Astrocyte (in vitro differentiated cells and primary cell): ENCODE results near the gene KRT36. TPM values are rescaled to one million over a fixed set of nuclear protein-coding genes. Genes with fewer than 3 reads are reported as not detected.

Source experiments
- DNase-seq: peaks from one replicate; pipeline ENCODE4 v3.0.0-alpha.2; 2010; ENCODE audit warnings: low read depth
- FAIRE-seq: peaks from 2 replicates; lab custom pipeline; 2011; peaks lifted over from hg19 to GRCh38; lab: Jason Lieb, UNC
- H2AFZ ChIP-seq: 2 replicates; pipeline ENCODE4 v1.6.0; 2012; ENCODE audit warnings: low read depth, low read length, inconsistent platforms
- H3K27ac ChIP-seq: 2 replicates; pipeline ENCODE4 v1.5.1; 2011; ENCODE audit warnings: low read depth, low read length, inconsistent platforms
- H3K27me3 ChIP-seq: 2 replicates; pipeline ENCODE4 v1.6.0; 2011; ENCODE audit warnings: low read length, inconsistent platforms; ENCODE audit not compliant: insufficient read depth
- H3K36me3 ChIP-seq: 2 replicates; pipeline ENCODE4 v1.5.1; 2011; ENCODE audit warnings: low read length, inconsistent platforms; ENCODE audit not compliant: insufficient read depth
- H3K4me1 ChIP-seq: 2 replicates; pipeline ENCODE4 v1.5.1; 2011; ENCODE audit warnings: low read length, inconsistent platforms; ENCODE audit not compliant: insufficient read depth
- H3K4me2 ChIP-seq: 2 replicates; pipeline ENCODE4 v1.6.0; 2012; ENCODE audit warnings: low read length, inconsistent platforms
- H3K4me3 ChIP-seq: 2 replicates; pipeline ENCODE4 v1.5.1; 2011; ENCODE audit warnings: low read depth, mild to moderate bottlenecking, low read length, inconsistent platforms; ENCODE audit not compliant: insufficient read depth
- H3K79me2 ChIP-seq: 2 replicates; pipeline ENCODE4 v1.6.0; 2012; ENCODE audit warnings: mild to moderate bottlenecking, low read length, inconsistent platforms; ENCODE audit not compliant: insufficient read depth
- H3K9ac ChIP-seq: 2 replicates; pipeline ENCODE4 v1.6.0; 2012; ENCODE audit warnings: mild to moderate bottlenecking, low read length, inconsistent platforms
- H3K9me3 ChIP-seq: 2 replicates; pipeline ENCODE4 v1.5.1; 2012; ENCODE audit warnings: low read depth, mild to moderate bottlenecking, low read length, inconsistent platforms; ENCODE audit not compliant: insufficient read depth
- H4K20me1 ChIP-seq: 2 replicates; pipeline ENCODE4 v1.6.0; 2012; ENCODE audit warnings: low read length, inconsistent platforms; ENCODE audit not compliant: insufficient read depth
- H3K27ac Mint-ChIP-seq: one replicate; pipeline ENCODE4 v1.8.0; 2021; ENCODE audit warnings: mild to moderate bottlenecking, mixed read lengths; ENCODE audit not compliant: unreplicated experiment
- H3K27me3 Mint-ChIP-seq: one replicate; pipeline ENCODE4 v1.8.0; 2021; ENCODE audit warnings: low read depth, mixed read lengths; ENCODE audit not compliant: unreplicated experiment
- H3K36me3 Mint-ChIP-seq: one replicate; pipeline ENCODE4 v1.8.0; 2021; ENCODE audit warnings: low read depth, mixed read lengths; ENCODE audit not compliant: unreplicated experiment
- H3K4me1 Mint-ChIP-seq: one replicate; pipeline ENCODE4 v1.8.0; 2021; ENCODE audit warnings: low read depth, mixed read lengths; ENCODE audit not compliant: unreplicated experiment
- H3K4me3 Mint-ChIP-seq: one replicate; pipeline ENCODE4 v1.8.0; 2021; ENCODE audit warnings: mild to moderate bottlenecking, moderate library complexity, mixed read lengths; ENCODE audit not compliant: unreplicated experiment
- H3K9me3 Mint-ChIP-seq: one replicate; pipeline ENCODE4 v1.8.0; 2021; ENCODE audit warnings: mild to moderate bottlenecking, mixed read lengths; ENCODE audit not compliant: unreplicated experiment
- EZH2 ChIP-seq: IDR thresholded peaks from 2 replicates; pipeline ENCODE4 v1.6.1; 2012; ENCODE audit warnings: mild to moderate bottlenecking, low read length, inconsistent platforms; ENCODE audit not compliant: insufficient read depth
- microRNA-seq: library from miRNA; unstranded; fragments of <30 nt; microRNA quantifications from one replicate; pipeline ENCODE4 v1.2.0, GENCODE V29; 2020
- total RNA-seq: library from RNA; stranded (reverse); gene quantifications from 2 replicates; pipeline ENCODE4 v1.2.1, GENCODE V29; 2021
- TF ChIP-seq, protein P1 (sequence below): IDR thresholded peaks from 2 replicates; pipeline ENCODE4 v1.5.1; 2011; ENCODE audit warnings: low read depth, mild to moderate bottlenecking, inconsistent platforms, low read length, moderate library complexity; ENCODE audit not compliant: insufficient read depth

Gene KRT36
- total RNA-seq, 1 donor from 2014 or later: not detected

DNA sequence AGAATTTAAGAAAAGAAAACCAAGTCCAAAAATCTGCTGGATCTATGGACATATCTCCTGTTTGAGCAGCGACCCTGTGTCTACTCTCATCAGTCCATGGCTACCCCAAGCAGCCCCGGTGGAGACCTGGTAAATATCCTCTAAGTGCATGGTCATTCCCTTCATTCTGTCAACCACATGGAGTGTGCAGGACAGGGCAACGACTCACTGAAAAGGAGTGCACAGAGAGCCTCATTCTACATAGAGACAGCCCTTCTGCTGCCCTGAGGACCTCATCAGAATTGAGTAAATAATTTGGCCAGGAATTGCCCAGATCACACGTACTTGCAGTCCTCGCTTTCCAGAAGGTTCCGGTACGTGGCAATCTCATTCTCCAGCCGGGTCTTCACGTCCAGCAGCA, 51.9 kb downstream of the KRT36 start:
- no peak for FAIRE-seq

DNA sequence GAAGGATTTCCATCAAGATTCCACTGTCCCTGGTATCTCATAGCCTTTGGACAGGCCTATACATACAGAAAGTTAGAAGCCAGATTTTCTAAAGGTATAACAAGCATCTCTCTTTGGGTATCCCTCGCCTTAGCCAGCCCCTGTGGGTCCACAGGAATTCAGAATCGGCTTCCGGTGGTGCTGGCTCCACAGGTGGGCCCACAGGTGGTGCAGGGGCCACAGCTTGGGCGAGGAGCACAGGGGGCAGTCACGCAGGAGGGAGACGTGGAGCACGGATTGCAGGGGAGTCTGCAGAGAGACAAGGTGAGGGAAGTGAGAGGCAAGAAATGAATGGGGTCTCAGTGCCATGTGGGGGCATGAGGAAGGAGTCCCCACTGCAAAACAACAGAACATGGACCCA, 52.5 kb downstream of the KRT36 start:
- no peak for DNase-seq
- Histone ChIP-seq H2AFZ (no peak overlapping the region), H3K79me2 (no peaks in the 10 kb centered on the region), H3K4me2 (no peak overlapping the region), H3K27me3 (no peaks in the 10 kb centered on the region), H4K20me1 (no peaks in the 10 kb centered on the region), H3K9me3 (no peaks in the 10 kb centered on the region), H3K9ac (no peak overlapping the region), H3K4me1 (no peaks in the 10 kb centered on the region), H3K36me3 (no peaks in the 10 kb centered on the region), H3K27ac (no peak overlapping the region), H3K4me3 (no peak overlapping the region)
- TF ChIP-seq, protein P1, sequence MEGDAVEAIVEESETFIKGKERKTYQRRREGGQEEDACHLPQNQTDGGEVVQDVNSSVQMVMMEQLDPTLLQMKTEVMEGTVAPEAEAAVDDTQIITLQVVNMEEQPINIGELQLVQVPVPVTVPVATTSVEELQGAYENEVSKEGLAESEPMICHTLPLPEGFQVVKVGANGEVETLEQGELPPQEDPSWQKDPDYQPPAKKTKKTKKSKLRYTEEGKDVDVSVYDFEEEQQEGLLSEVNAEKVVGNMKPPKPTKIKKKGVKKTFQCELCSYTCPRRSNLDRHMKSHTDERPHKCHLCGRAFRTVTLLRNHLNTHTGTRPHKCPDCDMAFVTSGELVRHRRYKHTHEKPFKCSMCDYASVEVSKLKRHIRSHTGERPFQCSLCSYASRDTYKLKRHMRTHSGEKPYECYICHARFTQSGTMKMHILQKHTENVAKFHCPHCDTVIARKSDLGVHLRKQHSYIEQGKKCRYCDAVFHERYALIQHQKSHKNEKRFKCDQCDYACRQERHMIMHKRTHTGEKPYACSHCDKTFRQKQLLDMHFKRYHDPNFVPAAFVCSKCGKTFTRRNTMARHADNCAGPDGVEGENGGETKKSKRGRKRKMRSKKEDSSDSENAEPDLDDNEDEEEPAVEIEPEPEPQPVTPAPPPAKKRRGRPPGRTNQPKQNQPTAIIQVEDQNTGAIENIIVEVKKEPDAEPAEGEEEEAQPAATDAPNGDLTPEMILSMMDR: no peak
- no peak for TF ChIP-seq EZH2
- Mint-ChIP-seq H3K4me1 (no peaks in the 10 kb centered on the region), H3K27ac (no peak overlapping the region), H3K27me3 (peaks cover 37% of the 10 kb centered on the region), H3K36me3 (no peaks in the 10 kb centered on the region), H3K9me3 (no peaks in the 10 kb centered on the region), H3K4me3 (no peak overlapping the region)
- no peak for FAIRE-seq

More for the DNA sequence above, 51.9 kb downstream of the KRT36 start:
- no peak for TF ChIP-seq EZH2
- TF ChIP-seq, protein P1: no peak
- no peak overlapping the region for H3K4me3 ChIP-seq
- Mint-ChIP-seq H3K4me3 (no peak overlapping the region), H3K4me1 (no peaks in the 10 kb centered on the region), H3K27ac (no peak overlapping the region), H3K9me3 (no peaks in the 10 kb centered on the region), H3K27me3 (peaks cover 37% of the 10 kb centered on the region), H3K36me3 (no peaks in the 10 kb centered on the region)
- no peaks in the 10 kb centered on the region for H3K4me1 ChIP-seq
- H3K9me3 ChIP-seq: no peaks in the 10 kb centered on the region
- DNase-seq: no peak
- no peak overlapping the region for H3K9ac ChIP-seq
- H3K27ac ChIP-seq: no peak overlapping the region
- H3K27me3 ChIP-seq: no peaks in the 10 kb centered on the region
- no peaks in the 10 kb centered on the region for H3K79me2 ChIP-seq
- no peak overlapping the region for H2AFZ ChIP-seq
- H3K4me2 ChIP-seq: no peak overlapping the region
- H3K36me3 ChIP-seq: no peaks in the 10 kb centered on the region
- H4K20me1 ChIP-seq: no peaks in the 10 kb centered on the region

Small RNAs within 50 kb of the gene (microRNA-seq; reads per million reads assigned to microRNA genes)
- 0.82 reads per million for gene MIR6510

Other genes with a start within 250 kb of the KRT36 start
- not detected in 2 replicates for gene KRTAP9-4, start 240.2 kb downstream of the KRT36 start, total RNA-seq
- not detected in 2 replicates for gene KRTAP9-9, start 234.5 kb downstream of the KRT36 start, total RNA-seq
- gene KRTAP9-6, start 224.5 kb downstream of the KRT36 start, total RNA-seq: not detected in 2 replicates
- gene KRTAP9-7, start 214.2 kb downstream of the KRT36 start, total RNA-seq: not detected in 2 replicates
- not detected in 2 replicates for gene KRTAP29-1, start 187.1 kb downstream of the KRT36 start, total RNA-seq
- not detected in 2 replicates for gene KRTAP16-1, start 180.6 kb downstream of the KRT36 start, total RNA-seq
- not detected in 2 replicates for gene KRTAP17-1, start 174.2 kb downstream of the KRT36 start, total RNA-seq
- gene KRT33A, start 139.1 kb downstream of the KRT36 start, total RNA-seq: not detected in 2 replicates
- not detected in 2 replicates for gene KRT33B, start 120.1 kb downstream of the KRT36 start, total RNA-seq
- gene KRT34, start 107.6 kb downstream of the KRT36 start, total RNA-seq: not detected in 2 replicates
- not detected in 2 replicates for gene KRT31, start 92.3 kb downstream of the KRT36 start, total RNA-seq
- gene KRT37, start 65.3 kb downstream of the KRT36 start, total RNA-seq: not detected in 2 replicates
- not detected in 2 replicates for gene KRT38, start 48.9 kb downstream of the KRT36 start, total RNA-seq
- gene KRT32, start 22.5 kb downstream of the KRT36 start, total RNA-seq: not detected in 2 replicates
- gene KRT35, start 8.8 kb downstream of the KRT36 start, total RNA-seq: not detected in 2 replicates
- gene KRT13, start 15.7 kb upstream of the KRT36 start, total RNA-seq: not detected in 2 replicates
- 0.26 and 0.79 TPM in 2 replicates for gene KRT15, start 29.0 kb upstream of the KRT36 start, total RNA-seq
- gene KRT19, start 38.4 kb upstream of the KRT36 start, total RNA-seq: 113 and 210 TPM in 2 replicates
- gene KRT9, start 82.1 kb upstream of the KRT36 start, total RNA-seq: 0.09 TPM in 1 of 2 replicates, not detected in the other
- 1.0 and 2.2 TPM in 2 replicates for gene KRT14, start 97.0 kb upstream of the KRT36 start, total RNA-seq
- gene KRT16, start 122.9 kb upstream of the KRT36 start, total RNA-seq: 0.79 and 1.3 TPM in 2 replicates
- 21.4 and 28.3 TPM in 2 replicates for gene KRT17, start 134.7 kb upstream of the KRT36 start, total RNA-seq
- 767 and 795 TPM in 2 replicates for gene EIF1, start 199.0 kb upstream of the KRT36 start, total RNA-seq
- gene GAST, start 222.4 kb upstream of the KRT36 start, total RNA-seq: not detected in 2 replicates
- gene HAP1, start 244.7 kb upstream of the KRT36 start, total RNA-seq: 0.46 and 0.52 TPM in 2 replicates